ENCODE measurements around the gene STK36. TPM values are rescaled to one million over a fixed set of nuclear protein-coding genes. Genes with fewer than 3 reads are reported as not detected.
A peak's percentile ranks its signal among the peaks of the same experiment; 100 is the strongest.
"Not testable (repeated sequence)": the region's sequence is repeated elsewhere in the genome, so short reads cannot be mapped to it uniquely, and the experiment has no call there.

The STK36 gene
- total and polyA plus RNA-seq, 4 donors = 18.0 to 70.6 (median 31.3) TPM

GRCh38 chr2:218687400-218688060 lies 15.6 kb downstream of the STK36 start:
- H3K4me3 ChIP-seq; H3K9ac ChIP-seq (ENCODE audit: insufficient read depth in 1 of 2, low read length in 2 of 2); H3K27me3 ChIP-seq (ENCODE audit: control insufficient read depth in 3 of 3, insufficient read depth in 3 of 3, low read length in 2 of 3); ATAC-seq (ENCODE audit: insufficient read depth, low FRiP score); H3K9me3 ChIP-seq (ENCODE audit: control insufficient read depth in 4 of 4, insufficient read depth in 3 of 4, low read length in 3 of 4); H3K4me1 ChIP-seq (ENCODE audit: control insufficient read depth in 5 of 5, insufficient read depth in 5 of 5, low read length in 5 of 5); H3K27ac ChIP-seq (ENCODE audit: low read depth in 1 of 2, low read length in 1 of 2): not testable (repeated sequence)
- peak; percentile 55 for TF ChIP-seq CTCF (IDR thresholded peaks at IDR 0.05; ENCODE audit: control extremely low read depth, extremely low read depth)
- DNase-seq = peak; percentile 51 to 82 (median 73)
- 23% methylated on average over 5 of the region's 5 CpGs for WGBS, 2 donors
- peaks cover 7 to 34% (median 12%) of the 10 kb centered on the region in 4 donors for H3K36me3 ChIP-seq (ENCODE audit: control insufficient read depth in 4 of 4, insufficient read depth in 4 of 4, low read length in 4 of 4)

GRCh38 chr2:218691234-218691633 lies 19.3 kb downstream of the STK36 start:
- Histone ChIP-seq H3K27ac (ENCODE audit: low read depth in 1 of 2, low read length in 1 of 2) (no peak overlapping the region), H3K36me3 (ENCODE audit: control insufficient read depth in 4 of 4, insufficient read depth in 4 of 4, low read length in 4 of 4) (peaks cover 3 to 39% (median 24%) of the 10 kb centered on the region in 4 donors), H3K4me1 (ENCODE audit: control insufficient read depth in 5 of 5, insufficient read depth in 5 of 5, low read length in 5 of 5) (peaks cover 0 to 2% (median 0%) of the 10 kb centered on the region in 5 donors), H3K9me3 (ENCODE audit: control insufficient read depth in 4 of 4, insufficient read depth in 3 of 4, low read length in 3 of 4) (no peaks in the 10 kb centered on the region), H3K4me3 (no peak overlapping the region), H3K9ac (ENCODE audit: insufficient read depth in 1 of 2, low read length in 2 of 2) (no peak overlapping the region), H3K27me3 (ENCODE audit: control insufficient read depth in 3 of 3, insufficient read depth in 3 of 3, low read length in 2 of 3) (no peaks in the 10 kb centered on the region)
- DNase-seq (no peak), ATAC-seq (ENCODE audit: insufficient read depth, low FRiP score) (no peak)
- TF ChIP-seq CTCF (IDR thresholded peaks at IDR 0.05; ENCODE audit: control extremely low read depth, extremely low read depth) = no peak

GRCh38 chr2:218694405-218695145 lies 22.7 kb downstream of the STK36 start:
- H3K4me3 ChIP-seq = no peak overlapping the region
- no peak overlapping the region for H3K27ac ChIP-seq (ENCODE audit: low read depth in 1 of 2, low read length in 1 of 2)
- DNase-seq (no peak), ATAC-seq (ENCODE audit: insufficient read depth, low FRiP score) (no peak)
- H3K9me3 ChIP-seq (ENCODE audit: control insufficient read depth in 4 of 4, insufficient read depth in 3 of 4, low read length in 3 of 4) = no peaks in the 10 kb centered on the region
- no peak overlapping the region for H3K9ac ChIP-seq (ENCODE audit: insufficient read depth in 1 of 2, low read length in 2 of 2)
- H3K4me1 ChIP-seq (ENCODE audit: control insufficient read depth in 5 of 5, insufficient read depth in 5 of 5, low read length in 5 of 5) = no peaks in the 10 kb centered on the region
- peaks cover 5 to 50% (median 43%) of the 10 kb centered on the region in 4 donors for H3K36me3 ChIP-seq (ENCODE audit: control insufficient read depth in 4 of 4, insufficient read depth in 4 of 4, low read length in 4 of 4)
- no peak for TF ChIP-seq CTCF (IDR thresholded peaks at IDR 0.05; ENCODE audit: control extremely low read depth, extremely low read depth)
- H3K27me3 ChIP-seq (ENCODE audit: control insufficient read depth in 3 of 3, insufficient read depth in 3 of 3, low read length in 2 of 3) = no peaks in the 10 kb centered on the region
- WGBS, 2 donors = 93 to 94% methylated on average over 3 of the region's 3 CpGs

All from lung (tissue), 12 donors.